Kidney epithelial cell (primary cell): ENCODE results near the gene PAXX. TPM values are rescaled to one million over a fixed set of nuclear protein-coding genes. Genes with fewer than 3 reads are reported as not detected.

Source experiments
- DNase-seq: peaks from one replicate; pipeline ENCODE4 v3.0.0-alpha.2; 2010; ENCODE audit warnings: low read depth
- H3K27me3 ChIP-seq: 2 replicates; pipeline ENCODE4 v1.6.0; 2011; ENCODE audit warnings: low read length; ENCODE audit not compliant: control insufficient read depth, insufficient read depth
- H3K36me3 ChIP-seq: 2 replicates; pipeline ENCODE4 v1.5.1; 2011; ENCODE audit warnings: low read length; ENCODE audit not compliant: control insufficient read depth, insufficient read depth
- H3K4me3 ChIP-seq: 2 replicates; pipeline ENCODE4 v1.5.1; 2011; ENCODE audit warnings: low read depth, mild to moderate bottlenecking, control low read depth, low read length
- total RNA-seq: library from RNA; depleted of rRNA; stranded (reverse); fragments of >200 nt; gene quantifications from 2 replicates; pipeline ENCODE4 v1.2.3, GENCODE V29; 2015
- TF ChIP-seq, protein P1 (sequence below): IDR thresholded peaks from 2 replicates; pipeline ENCODE4 v1.5.1; 2011; ENCODE audit warnings: mild to moderate bottlenecking, moderate library complexity, low read length, control low read depth, inconsistent platforms; ENCODE audit not compliant: insufficient read depth, poor library complexity, severe bottlenecking

The PAXX gene
- total RNA-seq, 1 donor from 2014 or later: 46.8 TPM

GRCh38 chr9:137017791-137018497 is 25.7 kb downstream of the PAXX start:
- Histone ChIP-seq H3K27me3 (no peaks in the 10 kb centered on the region), H3K4me3 (no peak overlapping the region), H3K36me3 (peaks cover 2% of the 10 kb centered on the region)
- no peak for DNase-seq
- TF ChIP-seq, protein P1, sequence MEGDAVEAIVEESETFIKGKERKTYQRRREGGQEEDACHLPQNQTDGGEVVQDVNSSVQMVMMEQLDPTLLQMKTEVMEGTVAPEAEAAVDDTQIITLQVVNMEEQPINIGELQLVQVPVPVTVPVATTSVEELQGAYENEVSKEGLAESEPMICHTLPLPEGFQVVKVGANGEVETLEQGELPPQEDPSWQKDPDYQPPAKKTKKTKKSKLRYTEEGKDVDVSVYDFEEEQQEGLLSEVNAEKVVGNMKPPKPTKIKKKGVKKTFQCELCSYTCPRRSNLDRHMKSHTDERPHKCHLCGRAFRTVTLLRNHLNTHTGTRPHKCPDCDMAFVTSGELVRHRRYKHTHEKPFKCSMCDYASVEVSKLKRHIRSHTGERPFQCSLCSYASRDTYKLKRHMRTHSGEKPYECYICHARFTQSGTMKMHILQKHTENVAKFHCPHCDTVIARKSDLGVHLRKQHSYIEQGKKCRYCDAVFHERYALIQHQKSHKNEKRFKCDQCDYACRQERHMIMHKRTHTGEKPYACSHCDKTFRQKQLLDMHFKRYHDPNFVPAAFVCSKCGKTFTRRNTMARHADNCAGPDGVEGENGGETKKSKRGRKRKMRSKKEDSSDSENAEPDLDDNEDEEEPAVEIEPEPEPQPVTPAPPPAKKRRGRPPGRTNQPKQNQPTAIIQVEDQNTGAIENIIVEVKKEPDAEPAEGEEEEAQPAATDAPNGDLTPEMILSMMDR: no peak

DNA sequence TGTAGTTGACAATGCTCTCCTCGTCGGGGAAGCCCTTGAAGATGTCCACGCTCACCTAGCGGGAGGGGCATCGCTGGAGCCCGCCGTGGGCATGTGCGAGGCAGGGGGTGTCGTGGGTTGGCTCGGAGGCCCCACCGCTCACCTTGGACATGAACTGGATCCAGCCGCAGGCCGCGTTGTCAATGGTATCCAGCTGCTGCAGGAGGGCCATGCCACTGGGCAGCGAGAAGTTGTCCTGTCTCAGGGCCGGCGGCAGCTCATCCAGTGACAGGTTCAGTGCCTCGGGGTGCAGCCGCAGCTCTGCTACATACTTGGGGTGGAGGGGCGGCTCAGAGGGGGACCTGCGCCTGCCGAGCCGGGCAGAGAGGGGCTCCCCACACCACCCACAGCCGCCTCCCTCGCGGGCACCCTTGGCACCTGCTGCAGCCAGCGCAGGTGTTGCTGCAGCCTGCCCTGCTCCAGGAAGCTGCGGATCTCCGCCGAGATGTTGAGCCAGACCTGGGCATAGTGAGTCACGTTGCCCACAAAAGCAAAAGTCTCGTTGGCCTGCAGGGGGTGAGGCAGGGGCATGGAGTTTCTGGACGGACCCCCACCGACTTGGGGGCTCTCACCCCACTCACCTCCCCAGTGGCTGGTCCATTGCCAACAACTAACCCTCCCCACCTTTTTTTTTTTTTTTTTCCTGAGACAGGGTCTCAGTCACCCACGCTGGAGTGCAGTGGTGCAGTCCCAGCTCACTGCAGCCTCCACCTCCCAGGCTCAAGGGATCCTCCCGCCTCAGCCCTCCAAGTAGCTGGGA is 26.7 kb downstream of the PAXX start:
- TF ChIP-seq, protein P1: no peak
- Histone ChIP-seq H3K27me3 (no peaks in the 10 kb centered on the region), H3K36me3 (peaks cover 2% of the 10 kb centered on the region)

DNA sequence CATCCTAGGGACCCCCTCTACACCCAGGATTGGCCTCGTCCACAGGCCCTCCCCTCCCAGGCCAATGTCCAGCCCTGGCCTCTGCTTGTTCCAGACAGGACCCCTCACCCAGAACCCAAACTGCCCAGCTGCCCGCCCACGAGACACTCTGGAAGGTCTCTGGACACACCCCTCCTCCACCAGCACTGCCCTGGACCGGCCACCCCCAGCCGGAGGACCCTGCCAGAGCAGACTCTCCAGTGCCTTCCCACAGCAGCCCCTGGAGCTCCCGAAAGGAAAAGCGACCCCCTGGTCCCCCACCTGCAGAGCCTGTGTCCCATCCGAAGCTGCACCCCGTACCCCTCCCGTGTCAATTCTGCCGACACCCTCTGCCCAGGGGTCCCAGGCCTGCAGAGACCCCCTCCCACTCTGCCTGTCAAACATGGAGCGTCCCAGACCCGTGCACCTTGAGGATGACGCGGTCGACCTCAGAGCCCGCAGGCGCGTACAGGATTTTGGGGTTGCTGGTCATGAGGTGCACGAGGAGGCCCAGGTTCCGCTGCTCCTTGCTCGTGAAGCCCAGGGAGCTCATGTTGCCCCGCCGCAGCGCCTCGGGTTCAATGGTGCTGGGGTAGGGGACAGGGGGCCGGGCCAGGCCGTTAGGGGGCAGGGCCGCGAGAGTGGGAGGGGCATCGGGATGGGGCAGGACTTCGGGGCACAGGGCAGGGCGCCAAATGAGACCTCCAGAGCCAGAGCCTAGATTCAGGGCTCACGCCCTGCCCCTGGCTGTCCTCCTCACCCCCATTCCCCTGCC is 27.9 kb downstream of the PAXX start:
- Histone ChIP-seq H3K4me3 (no peak overlapping the region), H3K27me3 (no peaks in the 10 kb centered on the region), H3K36me3 (peaks cover 2% of the 10 kb centered on the region)
- TF ChIP-seq, protein P1: no peak
- DNase-seq: no peak

More for the DNA sequence above, 26.7 kb downstream of the PAXX start:
- H3K4me3 ChIP-seq: no peak overlapping the region
- no peak for DNase-seq

GRCh38 chr9:137020771-137021567 is 28.7 kb downstream of the PAXX start:
- TF ChIP-seq, protein P1: no peak
- no peak for DNase-seq
- H3K36me3 ChIP-seq: peaks cover 2% of the 10 kb centered on the region
- H3K4me3 ChIP-seq: no peak overlapping the region
- peaks cover 1% of the 10 kb centered on the region for H3K27me3 ChIP-seq

GRCh38 chr9:137021568-137021978 is 29.4 kb downstream of the PAXX start:
- Histone ChIP-seq H3K36me3 (peaks cover 2% of the 10 kb centered on the region), H3K4me3 (no peak overlapping the region), H3K27me3 (peaks cover 2% of the 10 kb centered on the region)
- no peak for DNase-seq
- TF ChIP-seq, protein P1: no peak
